Lower leg skin (tissue), 4 donors: ENCODE measurements around the gene USP13. TPM values are rescaled to one million over a fixed set of nuclear protein-coding genes. Genes with fewer than 3 reads are reported as not detected.

ENCODE experiments used
- DNase-seq, 2 donors: peaks; one replicate each; pipeline ENCODE4 v3.0.0-alpha.2; 2019; ENCODE audit warnings: low spot score in 2 of 2
- H3K4me3 ChIP-seq: fragments of 200-600 bp; sonication (generic); 2 replicates; pipeline ENCODE4 v1.5.1; 2017; ENCODE audit warnings: mild to moderate bottlenecking, low read depth; ENCODE audit not compliant: poor library complexity, severe bottlenecking
- POLR2A ChIP-seq, 2 donors: fragments of 450-650 bp; IDR thresholded peaks; one replicate each; pipeline ENCODE4 v1.6.1; 2016 to 2017; ENCODE audit warnings: antibody characterized with exemption in 2 of 2, mild to moderate bottlenecking in 1 of 2, moderate library complexity in 1 of 2
- WGBS, 2 donors: methylation state at CpG; one replicate each; pipeline ENCODE4 v1.1.5; 2018; 5-methylcytosine and 5-hydroxymethylcytosine counted together
- intact Hi-C: fragments of 100-400 bp; cut with DNase I; formaldehyde crosslinking; loops from one replicate; pipeline ENCODE4 v1.15.0; 2023; ENCODE audit warnings: low total_unique reads
- total RNA-seq, 4 donors: library from RNA; depleted of rRNA; stranded (reverse); fragments of >200 nt; gene quantifications; one replicate each; pipeline ENCODE4 v1.1.0, GENCODE V29; 2016
- TF ChIP-seq, protein P1 (sequence below), 3 donors: fragments of 450-650 bp; IDR thresholded peaks; one replicate each; pipeline ENCODE4 v1.5.1; 2016; ENCODE audit warnings: antibody characterized with exemption in 3 of 3, mild to moderate bottlenecking in 3 of 3, moderate library complexity in 2 of 3

Gene USP13
- total RNA-seq, 4 donors from 2014 or later = 1.6 to 9.4 (median 5.8) TPM

- intact Hi-C loops = no loop called here
- H3K4me3 ChIP-seq = no peak overlapping the region
- 93 to 98% methylated on average over 8 of the region's 8 CpGs for WGBS, 2 donors
- no peak for TF ChIP-seq POLR2A (IDR thresholded peaks at IDR 0.05)
- TF ChIP-seq, protein P1, sequence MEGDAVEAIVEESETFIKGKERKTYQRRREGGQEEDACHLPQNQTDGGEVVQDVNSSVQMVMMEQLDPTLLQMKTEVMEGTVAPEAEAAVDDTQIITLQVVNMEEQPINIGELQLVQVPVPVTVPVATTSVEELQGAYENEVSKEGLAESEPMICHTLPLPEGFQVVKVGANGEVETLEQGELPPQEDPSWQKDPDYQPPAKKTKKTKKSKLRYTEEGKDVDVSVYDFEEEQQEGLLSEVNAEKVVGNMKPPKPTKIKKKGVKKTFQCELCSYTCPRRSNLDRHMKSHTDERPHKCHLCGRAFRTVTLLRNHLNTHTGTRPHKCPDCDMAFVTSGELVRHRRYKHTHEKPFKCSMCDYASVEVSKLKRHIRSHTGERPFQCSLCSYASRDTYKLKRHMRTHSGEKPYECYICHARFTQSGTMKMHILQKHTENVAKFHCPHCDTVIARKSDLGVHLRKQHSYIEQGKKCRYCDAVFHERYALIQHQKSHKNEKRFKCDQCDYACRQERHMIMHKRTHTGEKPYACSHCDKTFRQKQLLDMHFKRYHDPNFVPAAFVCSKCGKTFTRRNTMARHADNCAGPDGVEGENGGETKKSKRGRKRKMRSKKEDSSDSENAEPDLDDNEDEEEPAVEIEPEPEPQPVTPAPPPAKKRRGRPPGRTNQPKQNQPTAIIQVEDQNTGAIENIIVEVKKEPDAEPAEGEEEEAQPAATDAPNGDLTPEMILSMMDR (IDR thresholded peaks at IDR 0.05) = no peak
- DNase-seq = no peak
These were observed 17.5 kb downstream of the USP13 start for GRCh38 chr3:179670311-179670710.

GRCh38 chr3:179671309-179671708 lies 18.5 kb downstream of the USP13 start:
- TF ChIP-seq POLR2A (IDR thresholded peaks at IDR 0.05) = no peak
- TF ChIP-seq, protein P1 (IDR thresholded peaks at IDR 0.05) = no peak
- DNase-seq = no peak
- no peak overlapping the region for H3K4me3 ChIP-seq
- 87 to 94% methylated on average over 1 of the region's 1 CpG for WGBS, 2 donors
- intact Hi-C loops = no loop called here

- TF ChIP-seq, protein P1 (IDR thresholded peaks at IDR 0.05) = no peak
- TF ChIP-seq POLR2A (IDR thresholded peaks at IDR 0.05) = no peak
- DNase-seq = no peak
- 70 to 75% methylated on average over 15 of the region's 15 CpGs for WGBS, 2 donors
- no peak overlapping the region for H3K4me3 ChIP-seq
- intact Hi-C loops = no loop called here
These were observed 19.0 kb downstream of the USP13 start for GRCh38 chr3:179671747-179672242.

DNA sequence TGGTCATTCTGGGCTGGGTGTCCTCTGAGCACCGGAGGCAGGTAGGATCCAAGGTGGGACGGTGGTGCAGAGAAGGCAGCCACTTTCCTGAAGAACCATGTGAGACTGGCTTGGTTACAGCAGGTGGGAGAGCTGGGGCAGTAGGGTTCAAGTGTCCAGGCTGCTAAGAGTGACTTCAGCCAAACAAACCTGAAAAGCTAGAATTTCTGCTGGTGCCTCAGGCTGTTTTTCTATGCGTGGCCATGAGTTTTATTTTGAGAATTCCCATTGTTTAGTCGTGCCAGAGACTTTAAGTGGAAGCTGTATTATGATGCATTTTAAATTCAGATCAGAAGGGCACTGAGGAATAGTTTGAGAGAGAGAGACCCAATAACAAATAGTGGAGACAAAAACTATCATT lies 20.1 kb downstream of the USP13 start:
- intact Hi-C loops = no loop called here
- DNase-seq = no peak
- TF ChIP-seq POLR2A (IDR thresholded peaks at IDR 0.05) = no peak
- TF ChIP-seq, protein P1 (IDR thresholded peaks at IDR 0.05) = no peak
- whole genome bisulfite sequencing, 2 donors = 60 to 67% methylated on average over 4 of the region's 4 CpGs
- H3K4me3 ChIP-seq = no peak overlapping the region

- no peak overlapping the region for H3K4me3 ChIP-seq
- TF ChIP-seq POLR2A (IDR thresholded peaks at IDR 0.05) = no peak
- TF ChIP-seq, protein P1 (IDR thresholded peaks at IDR 0.05) = no peak
- intact Hi-C loops = no loop called here
- WGBS, 2 donors = 93 to 95% methylated on average over 8 of the region's 8 CpGs
- no peak for DNase-seq
These were observed 20.7 kb downstream of the USP13 start for GRCh38 chr3:179673523-179673922.

DNA sequence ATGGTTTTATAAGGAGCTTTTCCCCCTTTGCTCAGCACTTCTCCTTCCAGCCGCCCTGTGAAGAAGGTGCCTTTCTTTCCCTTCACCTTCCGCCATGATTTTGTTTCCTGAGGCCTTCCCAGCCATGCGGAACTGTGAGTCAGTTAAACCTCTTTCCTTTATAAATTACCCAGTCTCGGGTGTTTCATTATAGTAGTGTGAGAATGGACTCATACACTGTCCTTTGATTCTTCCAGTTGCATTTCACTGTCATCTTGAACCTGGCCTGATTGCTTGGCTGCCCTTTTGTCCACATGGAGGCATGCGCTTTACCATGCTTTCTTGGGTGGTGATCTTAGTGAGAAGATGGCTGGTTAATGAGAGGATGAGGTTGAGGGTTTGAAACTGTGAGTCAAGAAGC lies 23.2 kb downstream of the USP13 start:
- 97 to 99% methylated on average over 5 of the region's 5 CpGs for WGBS, 2 donors
- intact Hi-C loops = no loop called here
- no peak for DNase-seq
- H3K4me3 ChIP-seq = no peak overlapping the region
- no peak for TF ChIP-seq POLR2A (IDR thresholded peaks at IDR 0.05)
- TF ChIP-seq, protein P1 (IDR thresholded peaks at IDR 0.05) = no peak
